GM18951 (cell line): Measurements from ENCODE around the gene CHST15.
"Not testable (repeated sequence)": the region's sequence is repeated elsewhere in the genome, so short reads cannot be mapped to it uniquely, and the experiment has no call there.

Experiments
- POLR2A ChIP-seq: IDR thresholded peaks from 4 replicates; pipeline ENCODE4 v1.6.1; 2011; ENCODE audit warnings: mild to moderate bottlenecking; ENCODE audit not compliant: insufficient read length, insufficient read depth; ENCODE audit errors: extremely low read depth
- in situ Hi-C: fragments of 300-500 bp; cut with MboI; formaldehyde crosslinking; loops from one replicate; pipeline ENCODE4 v1.12.0; 2022; ENCODE audit warnings: low sequenced_read_pairs, mixed read lengths, inconsistent platforms; ENCODE audit not compliant: unreplicated experiment

CHST15 gene

DNA sequence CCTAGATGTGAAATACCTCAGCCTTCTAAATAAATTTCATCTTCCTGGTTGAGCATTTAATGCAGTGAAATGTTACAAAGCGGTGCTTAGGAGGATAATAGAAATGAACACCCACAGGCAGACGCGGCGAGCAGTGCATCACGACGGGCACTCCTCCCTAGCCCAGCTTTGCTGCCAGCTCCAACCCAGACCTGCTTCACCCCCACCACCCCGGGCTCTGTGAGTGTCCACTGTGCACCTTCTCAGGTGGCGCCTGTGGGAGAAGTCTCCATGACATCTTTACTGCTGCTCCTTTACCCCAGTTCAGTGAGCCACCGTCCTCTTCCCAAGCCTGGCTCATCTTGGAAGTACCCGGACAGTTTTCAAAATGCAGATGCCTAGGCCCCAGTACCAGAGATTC, 5.2 kb upstream of the CHST15 start:
- in situ Hi-C loops: no loop called here
- TF ChIP-seq POLR2A: no peak

DNA sequence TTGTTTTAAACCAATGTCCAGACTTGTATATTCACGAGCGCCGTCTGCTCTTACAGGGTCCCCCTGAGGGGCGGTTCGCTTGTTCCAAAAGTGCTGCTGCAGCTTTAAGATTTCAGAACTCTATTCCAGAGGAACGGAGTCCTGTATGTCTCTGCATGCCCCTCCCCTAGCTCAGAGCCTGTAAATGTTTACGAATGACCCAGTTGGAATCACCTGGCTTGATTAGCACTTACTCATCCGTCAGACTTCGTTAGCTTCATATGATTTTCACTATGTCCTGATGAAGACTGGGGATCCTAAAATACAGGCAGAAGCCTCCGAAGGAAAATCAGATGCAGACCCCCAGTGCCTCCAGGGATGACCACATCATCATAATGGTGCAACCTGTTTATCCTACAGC, 4.5 kb upstream of the CHST15 start:
- in situ Hi-C loops: no loop called here
- no peak for TF ChIP-seq POLR2A

DNA sequence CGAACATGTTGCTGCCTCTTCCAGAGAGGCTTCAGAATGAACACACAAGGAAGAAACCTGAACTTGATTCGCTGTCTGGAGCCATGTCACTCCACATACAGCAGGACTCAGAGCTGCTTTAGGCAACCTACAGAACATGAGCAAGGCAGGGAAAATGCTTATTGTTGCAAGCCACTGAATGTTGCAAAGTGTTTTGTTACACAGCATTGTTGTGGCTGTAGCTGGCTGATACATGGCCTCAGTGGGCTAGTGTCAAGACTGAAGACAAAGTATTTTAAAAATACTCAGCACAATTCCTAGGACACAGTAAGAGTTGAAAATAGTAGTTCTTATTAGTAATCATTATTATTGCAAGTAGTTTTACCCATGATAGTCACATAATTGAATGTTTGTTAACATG, 3.1 kb upstream of the CHST15 start:
- in situ Hi-C loops: no loop called here
- no peak for TF ChIP-seq POLR2A

DNA sequence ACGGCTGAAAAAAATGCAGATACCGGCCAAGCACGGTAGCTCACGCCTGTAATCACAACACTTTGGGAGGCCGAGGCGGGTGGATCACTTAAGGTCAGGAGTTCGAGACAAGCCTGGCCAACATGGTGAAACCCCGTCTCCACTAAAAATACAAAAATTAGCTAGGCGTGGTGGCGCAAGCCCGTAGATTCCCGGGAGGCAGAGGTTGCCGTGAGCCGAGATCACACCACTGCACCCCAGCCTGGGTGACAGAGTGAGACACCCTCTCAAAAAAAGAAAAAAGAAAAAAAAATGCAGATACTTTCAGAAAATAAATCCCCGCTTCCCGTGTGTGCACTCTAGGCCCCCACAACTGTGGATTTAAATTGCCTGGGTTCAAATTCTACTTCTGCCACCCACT, 2.4 kb upstream of the CHST15 start:
- in situ Hi-C loops: not testable (repeated sequence)

GRCh38 chr10:124095096-124095495, 1.7 kb upstream of the CHST15 start:
- no peak for TF ChIP-seq POLR2A
- in situ Hi-C loops: no loop called here

DNA sequence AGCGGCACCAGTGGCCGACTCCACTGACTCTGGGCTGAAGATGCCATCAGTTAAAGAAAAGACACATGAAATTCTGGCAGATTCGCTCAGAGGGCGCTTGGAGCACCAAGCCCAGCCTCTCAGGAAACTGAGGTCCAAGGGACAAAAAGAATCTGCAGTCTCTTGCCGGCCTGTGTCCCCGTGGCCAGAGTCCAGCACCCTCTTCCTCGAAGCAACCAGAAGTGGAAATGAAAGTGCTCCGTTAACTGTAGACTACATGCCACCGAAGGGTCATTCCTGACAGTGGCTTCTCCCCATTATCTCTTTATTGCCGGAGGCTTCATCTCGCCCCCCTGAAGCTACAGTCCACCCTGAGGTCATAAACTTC, 1.0 kb upstream of the CHST15 start:
- no peak for TF ChIP-seq POLR2A
- in situ Hi-C loops: no loop called here

GRCh38 chr10:124093774-124094418, 498 bp upstream of the CHST15 start:
- in situ Hi-C loops: not testable (repeated sequence)

DNA sequence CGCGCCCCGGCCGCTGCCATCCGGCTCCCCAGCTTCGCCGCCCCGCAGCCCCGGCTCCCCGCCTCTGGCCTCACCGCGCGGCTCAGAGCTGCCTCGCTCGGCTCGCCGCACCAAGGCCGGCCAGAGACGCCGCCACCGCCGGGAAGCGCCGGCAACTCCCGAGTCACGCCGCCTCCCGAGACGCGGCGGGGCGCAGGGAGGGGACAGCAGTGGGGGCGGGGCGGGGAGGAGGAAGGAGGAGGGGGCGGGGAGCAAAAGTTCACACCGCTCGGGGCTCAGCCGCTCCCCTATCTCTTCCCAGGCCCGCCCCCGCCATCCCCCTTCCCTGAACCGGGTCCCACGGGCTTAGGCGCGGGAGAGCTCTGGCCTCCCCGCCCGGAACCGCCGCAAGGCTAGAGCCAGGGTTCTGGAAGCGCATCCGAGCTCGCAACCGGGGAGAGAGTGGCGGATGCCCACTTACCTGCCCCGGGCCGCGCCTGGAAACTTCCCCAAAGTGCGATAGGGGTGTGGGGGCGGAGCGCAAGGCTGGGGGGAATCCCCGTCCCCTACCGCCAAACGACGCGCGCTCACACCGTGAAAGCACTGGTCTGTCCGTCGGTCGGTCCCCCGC, 1.0 kb downstream of the CHST15 start:
- in situ Hi-C loops: no loop called here
- TF ChIP-seq POLR2A: no peak

DNA sequence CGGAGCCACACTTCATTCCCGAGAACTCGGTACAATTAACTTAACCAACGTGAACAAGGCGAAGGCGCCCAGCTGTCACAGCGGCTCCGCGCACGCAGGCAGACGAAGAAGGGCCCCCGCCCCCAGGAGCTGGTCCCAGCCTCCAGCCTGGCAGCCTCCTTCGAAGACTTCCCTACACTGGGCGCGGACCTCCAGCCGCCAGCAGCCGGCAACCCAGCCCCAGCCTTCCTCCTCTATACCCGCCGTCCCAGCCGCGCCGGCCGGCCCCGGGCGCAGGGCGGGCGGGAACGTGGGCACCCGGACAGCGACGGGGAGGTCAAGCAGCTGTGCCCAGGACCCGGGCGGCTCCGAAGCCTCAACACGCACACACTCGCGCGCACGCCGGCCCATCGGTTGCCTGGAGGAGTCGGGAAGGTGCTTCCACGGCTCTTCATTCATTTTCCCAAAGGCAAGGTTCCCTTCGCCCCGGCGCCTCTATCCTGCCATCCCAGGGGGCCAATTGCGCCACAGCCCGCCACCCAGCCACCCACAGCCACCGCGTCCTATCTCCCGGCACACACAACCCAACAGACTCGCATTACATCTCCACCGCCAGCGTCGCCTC, 1.6 kb downstream of the CHST15 start:
- in situ Hi-C loops: no loop called here
- TF ChIP-seq POLR2A: no peak

DNA sequence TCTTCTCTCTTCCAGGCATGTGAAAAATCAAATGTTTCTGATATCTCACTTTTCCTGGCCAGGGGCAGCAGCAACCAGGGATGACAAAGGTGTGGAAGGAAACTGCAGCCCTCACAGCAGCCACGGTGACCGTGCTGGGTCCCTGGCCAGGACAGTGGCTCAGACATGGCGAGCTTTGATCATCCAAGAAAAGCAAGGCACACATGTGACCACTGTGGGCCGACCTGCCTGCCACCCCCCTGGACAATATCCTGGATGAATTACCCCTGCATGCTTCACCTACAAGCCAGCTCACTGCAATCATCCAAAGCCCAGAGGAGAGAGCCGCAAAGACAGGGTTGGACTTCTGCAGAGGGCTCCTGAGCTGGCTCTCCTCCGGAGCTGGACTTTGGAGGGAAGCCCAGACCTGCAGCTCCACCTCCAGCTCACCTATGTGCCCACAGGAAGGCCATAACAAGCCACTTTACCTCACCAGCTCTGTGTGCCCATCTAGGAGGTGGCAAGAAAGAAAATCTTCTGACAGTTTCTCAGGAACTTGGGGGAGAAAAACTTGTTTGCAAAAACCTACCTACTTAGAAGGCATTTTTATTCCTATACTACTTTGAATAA, 2.7 kb downstream of the CHST15 start:
- TF ChIP-seq POLR2A: no peak
- in situ Hi-C loops: no loop called here

DNA sequence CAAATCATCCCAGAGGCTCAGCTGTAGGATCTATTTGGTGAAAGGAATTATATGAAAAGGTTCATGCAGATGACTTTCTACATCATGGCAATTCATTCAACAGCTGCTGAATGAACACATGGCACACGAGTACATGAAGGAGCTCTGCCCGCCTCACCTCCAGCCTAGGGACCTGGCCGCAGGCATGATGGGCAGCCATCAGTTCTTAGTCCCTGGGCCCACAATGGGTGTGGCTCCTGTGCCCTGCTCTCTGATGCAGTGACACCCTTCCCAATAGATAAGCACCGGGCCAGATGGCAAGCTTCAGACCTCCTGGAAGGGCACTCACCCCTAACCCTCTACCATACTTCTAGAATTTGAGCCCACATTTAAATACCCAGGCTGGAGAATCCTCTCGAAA, 3.5 kb downstream of the CHST15 start:
- in situ Hi-C loops: no loop called here
- no peak for TF ChIP-seq POLR2A

GRCh38 chr10:124088915-124089314, 4.5 kb downstream of the CHST15 start:
- in situ Hi-C loops: no loop called here
- no peak for TF ChIP-seq POLR2A

DNA sequence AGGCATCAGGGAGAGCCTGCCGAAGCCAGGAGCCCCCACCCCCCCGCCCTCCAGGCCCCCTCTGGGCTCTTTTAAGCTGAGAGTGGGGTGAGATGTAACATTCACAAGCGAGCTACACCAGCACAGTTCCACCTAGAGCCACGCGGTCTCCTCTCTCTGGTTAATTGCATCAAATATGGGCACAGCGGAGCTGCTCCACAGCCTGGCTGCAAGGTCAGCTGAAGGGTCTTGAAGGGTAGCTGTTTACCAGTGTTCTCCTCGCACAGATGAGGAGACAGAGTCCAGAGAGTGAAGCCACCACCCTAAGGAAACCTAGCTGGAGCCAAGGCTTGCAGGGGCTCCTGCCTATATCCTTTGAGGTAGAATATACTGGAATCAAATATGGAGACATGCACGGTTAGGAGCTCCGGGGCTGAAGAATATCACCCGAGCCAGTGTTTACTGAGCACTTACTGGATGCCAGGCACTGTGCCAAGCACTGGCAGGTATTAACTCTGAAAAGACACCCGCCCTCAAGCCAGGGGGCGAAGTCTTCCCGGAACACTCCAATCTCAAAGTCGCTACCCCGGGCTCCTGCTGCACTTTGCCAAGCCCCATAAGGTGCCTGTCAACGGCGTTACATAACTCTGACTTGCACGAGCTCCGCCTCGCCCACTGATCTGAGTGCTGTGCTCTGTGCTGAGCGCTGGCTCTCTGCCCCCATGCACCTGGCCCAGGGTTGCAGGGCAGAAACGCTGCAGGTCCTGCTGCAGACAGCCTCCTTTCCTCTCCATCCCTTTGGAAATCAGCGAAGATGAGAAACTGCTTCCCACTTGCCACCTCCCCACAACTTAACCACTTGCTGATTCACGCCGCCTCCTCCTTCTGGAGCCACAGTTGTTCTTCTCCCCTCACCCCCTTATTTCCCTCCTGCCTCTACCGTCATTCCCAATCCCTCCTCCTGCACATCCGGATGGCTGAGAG, 5.4 kb downstream of the CHST15 start:
- in situ Hi-C loops: no loop called here
- no peak for TF ChIP-seq POLR2A
